Measurements from ENCODE around the gene C6orf132. TPM values are rescaled to one million over a fixed set of nuclear protein-coding genes. Genes with fewer than 3 reads are reported as not detected.
"Not testable (repeated sequence)": the region's sequence is repeated elsewhere in the genome, so short reads cannot be mapped to it uniquely, and the experiment has no call there.

C6orf132 gene, protein sequence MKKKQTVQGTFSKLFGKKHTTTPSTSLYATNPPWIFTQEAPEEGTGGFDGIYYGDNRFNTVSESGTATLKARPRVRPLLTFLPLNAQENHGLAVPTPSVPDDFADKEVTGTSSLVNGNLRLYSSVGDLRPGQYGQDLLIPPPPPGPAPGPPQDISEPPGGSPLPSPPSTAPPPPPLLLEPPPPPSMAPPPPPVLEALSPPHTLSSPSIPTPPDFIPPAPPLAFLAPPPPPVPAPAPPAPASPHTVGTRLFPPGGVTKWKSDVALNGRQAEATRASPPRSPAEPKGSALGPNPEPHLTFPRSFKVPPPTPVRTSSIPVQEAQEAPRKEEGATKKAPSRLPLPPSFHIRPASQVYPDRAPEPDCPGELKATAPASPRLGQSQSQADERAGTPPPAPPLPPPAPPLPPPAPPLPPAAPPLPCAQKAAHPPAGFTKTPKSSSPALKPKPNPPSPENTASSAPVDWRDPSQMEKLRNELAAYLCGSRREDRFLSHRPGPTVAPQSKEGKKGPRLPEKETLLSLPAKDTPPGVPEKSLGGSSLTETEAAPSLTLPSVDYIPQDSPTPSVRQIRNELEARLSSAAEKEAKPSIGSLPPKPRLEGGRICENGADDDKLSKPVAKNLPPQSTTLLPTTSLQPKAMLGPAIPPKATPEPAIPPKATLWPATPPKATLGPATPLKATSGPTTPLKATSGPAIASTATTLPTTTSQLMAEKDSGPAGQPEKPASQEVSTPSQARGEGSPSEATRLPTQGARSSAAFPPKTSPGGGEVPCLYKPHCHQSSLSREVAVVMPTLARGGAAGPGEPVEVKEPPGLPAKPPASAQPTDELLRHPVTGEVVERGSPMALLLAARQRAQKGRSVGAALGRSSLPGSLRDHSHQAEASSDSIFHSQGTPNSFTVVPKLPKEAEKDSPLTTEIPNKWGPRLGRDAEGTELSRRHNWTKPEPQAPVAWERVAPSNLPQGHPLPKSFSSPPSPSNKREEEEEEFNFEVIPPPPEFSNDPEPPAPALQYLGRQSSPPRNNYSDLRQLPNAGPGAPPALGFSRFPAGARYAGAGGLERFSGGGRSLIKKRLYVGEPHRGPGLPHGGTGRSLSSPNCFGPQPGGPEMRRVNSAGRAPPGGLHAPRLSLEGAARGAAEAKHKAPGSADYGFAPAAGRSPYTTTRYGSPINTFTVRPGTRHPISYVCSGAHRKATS
- total RNA-seq (2014; rRNA removed; shearing (Covaris generic)), result 0.18 TPM in 1 of 2 replicates, not detected in the other

- in situ Hi-C loops (cut with HindIII; ENCODE audit: low sequenced_read_pairs), result no loop called here
- DNase-seq (ENCODE audit: low spot score), result no peak
These were observed at the start of gene C6orf132 for GRCh38 chr6:42142118-42142835. C6orf132 (minus strand) TSS chr6:42142620; CDS start chr6:42142444, 176 bp downstream.

GRCh38 chr6:42190554-42191183 is 48.2 kb upstream of the C6orf132 start:
- DNase-seq (ENCODE audit: low spot score), result no peak
- in situ Hi-C loops (cut with HindIII; ENCODE audit: low sequenced_read_pairs), result no loop called here

- in situ Hi-C loops (cut with HindIII; ENCODE audit: low sequenced_read_pairs), result no loop called here
- DNase-seq (ENCODE audit: low spot score), result no peak
These were observed 46.0 kb upstream of the C6orf132 start for GRCh38 chr6:42188406-42188805.

GRCh38 chr6:42185597-42185996 is 43.2 kb upstream of the C6orf132 start:
- DNase-seq (ENCODE audit: low spot score), result no peak
- in situ Hi-C loops (cut with HindIII; ENCODE audit: low sequenced_read_pairs), result no loop called here

DNA sequence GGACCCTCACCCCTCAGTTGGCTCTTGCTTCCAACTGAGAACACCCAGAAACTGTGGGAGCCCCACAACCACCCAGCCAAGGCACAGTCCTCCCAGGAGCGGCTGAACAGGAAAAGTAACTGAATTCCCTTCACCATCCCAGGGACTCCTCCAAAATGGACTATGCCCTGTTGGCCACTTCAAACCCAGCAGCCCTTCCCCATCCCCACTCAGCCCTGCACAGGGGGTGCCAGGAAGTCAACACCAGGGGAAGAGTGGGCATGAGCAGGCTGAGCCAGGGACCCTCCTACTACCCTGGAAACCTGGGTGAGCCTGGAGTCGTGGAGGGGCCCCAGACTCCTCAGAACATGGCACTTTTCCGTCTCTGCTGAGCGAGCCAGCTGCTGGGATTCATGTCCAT is 42.1 kb upstream of the C6orf132 start:
- no peak for DNase-seq (ENCODE audit: low spot score)
- in situ Hi-C loops (cut with HindIII; ENCODE audit: low sequenced_read_pairs), result no loop called here

DNA sequence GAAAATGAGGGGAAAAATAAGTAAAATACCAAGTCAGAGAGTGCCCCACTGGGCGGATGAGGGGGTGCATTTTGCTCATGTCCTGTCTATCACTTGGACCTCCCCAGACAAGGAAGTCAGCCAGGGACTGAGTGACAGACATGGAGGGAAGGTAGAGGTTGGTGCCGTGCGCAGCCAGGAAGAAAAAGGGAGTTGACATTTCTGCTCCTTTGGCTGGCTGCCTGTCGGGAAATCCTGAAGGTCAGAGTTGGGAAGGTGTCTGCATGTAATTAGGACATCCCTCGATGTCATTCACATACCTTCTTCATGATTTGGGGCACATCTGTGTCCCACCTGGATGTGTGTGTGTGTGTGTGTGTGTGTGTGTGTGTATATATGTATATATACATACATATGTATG is 39.7 kb upstream of the C6orf132 start:
- in situ Hi-C loops (cut with HindIII; ENCODE audit: low sequenced_read_pairs), result no loop called here
- no peak for DNase-seq (ENCODE audit: low spot score)

DNA sequence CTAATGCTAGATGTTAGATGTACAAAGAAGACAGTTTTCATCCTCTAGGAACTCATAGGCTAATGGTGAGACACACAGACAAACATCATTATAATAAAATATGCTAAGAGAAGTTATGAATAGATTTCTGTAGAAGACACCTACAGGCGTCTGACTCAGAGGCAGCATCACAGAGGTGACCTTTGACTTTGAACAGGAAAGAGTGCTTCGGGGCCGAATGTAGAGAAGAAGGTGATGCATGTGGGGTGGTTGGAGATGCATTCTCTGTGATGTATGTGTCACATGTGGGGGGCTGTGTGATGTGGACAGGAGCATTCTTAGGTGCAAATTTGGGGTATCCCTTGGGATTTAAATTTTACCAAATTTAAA is 37.5 kb upstream of the C6orf132 start:
- no peak for DNase-seq (ENCODE audit: low spot score)
- in situ Hi-C loops (cut with HindIII; ENCODE audit: low sequenced_read_pairs), result no loop called here

- DNase-seq (ENCODE audit: low spot score), result no peak
- in situ Hi-C loops (cut with HindIII; ENCODE audit: low sequenced_read_pairs), result no loop called here
These were observed 37.0 kb upstream of the C6orf132 start for GRCh38 chr6:42179261-42179944.

- no peak for DNase-seq (ENCODE audit: low spot score)
- in situ Hi-C loops (cut with HindIII; ENCODE audit: low sequenced_read_pairs), result no loop called here
These were observed 35.3 kb upstream of the C6orf132 start for GRCh38 chr6:42177514-42178364.

DNA sequence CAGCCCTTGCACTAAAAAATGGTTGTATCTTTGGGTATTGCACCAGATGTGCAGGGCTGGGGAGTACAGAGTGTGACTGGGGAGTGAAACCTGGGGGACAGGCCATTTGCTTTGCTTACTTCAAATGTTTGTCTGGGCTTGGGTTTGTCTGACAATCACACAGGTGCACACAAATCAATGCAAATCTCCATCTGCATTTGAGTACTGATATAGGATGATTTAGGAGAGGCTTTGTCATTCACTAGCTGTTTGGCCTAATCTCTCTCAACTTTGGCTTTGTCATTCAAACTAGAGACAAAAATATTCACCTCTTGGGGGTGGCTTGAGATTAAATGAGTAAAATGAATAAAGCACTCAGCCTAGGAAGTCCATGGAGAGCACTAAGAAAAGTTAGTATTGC is 34.6 kb upstream of the C6orf132 start:
- in situ Hi-C loops (cut with HindIII; ENCODE audit: low sequenced_read_pairs), result no loop called here
- DNase-seq (ENCODE audit: low spot score), result no peak

GRCh38 chr6:42175860-42176259 is 33.4 kb upstream of the C6orf132 start:
- no peak for DNase-seq (ENCODE audit: low spot score)
- in situ Hi-C loops (cut with HindIII; ENCODE audit: low sequenced_read_pairs), result no loop called here

- no peak for DNase-seq (ENCODE audit: low spot score)
- in situ Hi-C loops (cut with HindIII; ENCODE audit: low sequenced_read_pairs), result loop anchor here (5.0 kb wide), 1 partner anchor 61 kb away; no protein-coding TSS in a partner anchor
These were observed 30.7 kb upstream of the C6orf132 start, which contains the start of gene GUCA1A for GRCh38 chr6:42173101-42173500. GUCA1A (plus strand) TSS chr6:42173364; CDS start chr6:42173614, 250 bp downstream.

- in situ Hi-C loops (cut with HindIII; ENCODE audit: low sequenced_read_pairs), result loop anchor here (5.0 kb wide), 1 partner anchor 60 kb away; no protein-coding TSS in a partner anchor
- no peak for DNase-seq (ENCODE audit: low spot score)
These were observed 29.6 kb upstream of the C6orf132 start for GRCh38 chr6:42171813-42172581.

GRCh38 chr6:42169780-42170179 is 27.4 kb upstream of the C6orf132 start:
- in situ Hi-C loops (cut with HindIII; ENCODE audit: low sequenced_read_pairs), result loop anchor here (5.0 kb wide), 1 partner anchor 57 kb away; no protein-coding TSS in a partner anchor
- not testable (repeated sequence) for DNase-seq (ENCODE audit: low spot score)

GRCh38 chr6:42168650-42169049 is 26.2 kb upstream of the C6orf132 start:
- no peak for DNase-seq (ENCODE audit: low spot score)
- in situ Hi-C loops (cut with HindIII; ENCODE audit: low sequenced_read_pairs), result no loop called here

GRCh38 chr6:42166444-42167141 is 24.2 kb upstream of the C6orf132 start:
- in situ Hi-C loops (cut with HindIII; ENCODE audit: low sequenced_read_pairs), result no loop called here
- peak; percentile 73 for DNase-seq (ENCODE audit: low spot score)

Measured in G401 (cell line).